NCI-H2196 treated with DMSO at 0.1 percent for 48 hours (cell line): ENCODE measurements around the gene CYFIP2.
A peak's percentile ranks its signal among the peaks of the same experiment; 100 is the strongest.
"Not testable (repeated sequence)": the region's sequence is repeated elsewhere in the genome, so short reads cannot be mapped to it uniquely, and the experiment has no call there.

Experiments
- DNase-seq: peaks from one replicate; lab custom pipeline; 2025; ENCODE audit not compliant: unreplicated experiment; lab: John Stamatoyannopoulos, UW

Gene CYFIP2

DNA sequence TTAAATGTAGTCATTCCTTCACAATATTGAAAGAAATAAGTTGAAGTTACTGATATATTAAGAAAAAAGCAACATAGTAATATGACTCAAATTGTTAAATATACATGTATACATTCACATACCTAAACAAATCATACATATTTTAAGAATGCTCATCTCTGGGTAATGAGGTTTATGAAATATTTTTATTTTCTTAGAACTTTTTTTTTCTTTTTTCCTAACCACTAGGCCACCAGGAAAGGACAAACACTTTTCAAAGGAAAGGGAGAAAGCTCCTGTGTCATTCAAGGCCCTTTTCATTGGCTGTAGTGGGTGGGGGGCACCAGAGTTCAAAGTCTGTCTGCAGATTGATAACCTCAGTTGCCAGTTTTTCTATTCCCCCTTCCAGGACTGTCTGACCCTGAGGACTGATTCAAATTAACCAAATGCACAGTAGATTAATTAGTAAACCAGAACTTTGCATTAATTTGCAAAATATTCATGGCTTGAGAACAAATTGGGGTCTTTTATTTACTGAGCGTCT lies 121.2 kb downstream of the CYFIP2 start:
- no peak for DNase-seq

DNA sequence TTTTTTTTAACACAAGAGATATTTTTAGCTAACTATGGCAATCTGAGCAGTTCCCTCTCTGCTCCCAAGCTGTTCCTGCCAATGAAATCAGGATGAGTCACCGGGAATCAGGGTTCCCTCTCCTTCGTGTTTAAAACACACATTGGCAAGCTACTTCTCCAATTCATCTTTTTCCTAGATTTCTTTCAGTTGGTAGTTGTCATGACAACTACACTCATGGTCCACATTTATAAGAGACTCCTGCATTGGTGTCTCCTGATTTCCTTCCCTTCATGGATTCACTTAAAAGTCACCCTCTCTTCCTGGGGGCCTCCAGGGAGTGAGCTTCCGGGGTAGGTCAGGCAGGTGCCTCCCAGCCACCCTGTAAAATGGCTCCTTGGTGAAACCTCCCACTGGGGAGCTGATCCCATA lies 121.8 kb downstream of the CYFIP2 start:
- no peak for DNase-seq

DNA sequence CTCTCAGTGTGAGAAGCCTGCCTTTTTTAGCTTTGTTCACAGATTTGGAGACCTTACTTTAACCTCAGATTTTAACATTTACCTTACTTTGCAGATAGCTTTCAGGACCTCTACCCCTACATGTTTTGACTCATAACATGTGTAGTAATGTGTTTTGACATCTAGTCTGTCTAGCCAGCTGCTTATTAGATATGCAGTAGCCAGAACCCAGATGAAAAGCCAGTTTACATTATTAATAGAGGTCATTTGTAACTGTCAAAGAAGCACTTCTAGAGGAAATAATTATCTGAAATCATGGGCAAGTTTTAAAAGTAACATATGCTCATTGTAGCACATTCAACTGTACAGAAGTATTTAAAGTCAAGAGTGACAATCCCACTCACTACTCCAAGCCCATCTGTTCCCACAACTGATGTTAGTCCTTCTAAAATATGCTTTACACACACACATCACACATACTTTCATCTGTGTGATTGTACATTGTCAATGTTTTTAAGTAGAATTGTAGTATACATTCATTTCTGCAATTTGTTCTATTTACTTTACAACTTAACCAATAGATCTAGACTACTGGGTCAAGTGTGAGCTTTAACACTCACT lies 122.3 kb downstream of the CYFIP2 start:
- DNase-seq, result no peak

DNA sequence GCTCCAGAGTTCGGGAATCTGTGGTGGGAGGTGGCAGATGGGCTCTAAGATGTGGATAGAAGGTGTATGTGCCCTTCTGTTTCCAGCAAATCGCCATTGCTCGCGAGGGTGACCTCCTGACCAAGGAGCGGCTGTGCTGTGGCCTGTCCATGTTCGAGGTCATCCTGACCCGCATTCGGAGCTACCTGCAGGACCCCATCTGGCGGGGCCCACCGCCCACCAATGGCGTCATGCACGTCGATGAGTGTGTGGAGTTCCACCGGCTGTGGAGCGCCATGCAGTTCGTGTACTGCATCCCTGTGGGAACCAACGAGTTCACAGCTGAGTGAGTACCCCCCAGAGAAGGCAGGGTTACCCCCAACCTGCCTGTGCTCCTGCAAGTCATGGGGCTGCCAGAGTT lies 123.2 kb downstream of the CYFIP2 start:
- DNase-seq, result no peak

DNA sequence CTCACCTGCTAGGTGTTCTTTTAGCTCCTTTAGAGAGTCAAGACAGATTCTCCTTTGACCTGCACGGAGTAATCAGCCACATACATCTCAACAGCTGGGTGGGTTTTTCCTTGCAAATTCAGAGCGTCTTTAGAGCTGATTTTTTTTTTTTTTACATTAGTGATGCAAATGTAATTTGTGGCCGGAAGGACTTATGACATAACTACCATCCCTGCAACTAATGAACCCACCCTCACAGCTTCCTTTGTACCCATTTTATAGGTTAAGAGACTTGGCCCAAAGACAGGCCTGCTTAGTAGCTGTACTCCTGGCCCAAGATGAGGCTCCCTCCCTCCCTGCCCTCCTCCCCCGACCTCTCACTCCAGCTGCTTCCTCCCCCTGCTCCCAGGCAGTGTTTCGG lies 124.2 kb downstream of the CYFIP2 start:
- DNase-seq, result no peak

DNA sequence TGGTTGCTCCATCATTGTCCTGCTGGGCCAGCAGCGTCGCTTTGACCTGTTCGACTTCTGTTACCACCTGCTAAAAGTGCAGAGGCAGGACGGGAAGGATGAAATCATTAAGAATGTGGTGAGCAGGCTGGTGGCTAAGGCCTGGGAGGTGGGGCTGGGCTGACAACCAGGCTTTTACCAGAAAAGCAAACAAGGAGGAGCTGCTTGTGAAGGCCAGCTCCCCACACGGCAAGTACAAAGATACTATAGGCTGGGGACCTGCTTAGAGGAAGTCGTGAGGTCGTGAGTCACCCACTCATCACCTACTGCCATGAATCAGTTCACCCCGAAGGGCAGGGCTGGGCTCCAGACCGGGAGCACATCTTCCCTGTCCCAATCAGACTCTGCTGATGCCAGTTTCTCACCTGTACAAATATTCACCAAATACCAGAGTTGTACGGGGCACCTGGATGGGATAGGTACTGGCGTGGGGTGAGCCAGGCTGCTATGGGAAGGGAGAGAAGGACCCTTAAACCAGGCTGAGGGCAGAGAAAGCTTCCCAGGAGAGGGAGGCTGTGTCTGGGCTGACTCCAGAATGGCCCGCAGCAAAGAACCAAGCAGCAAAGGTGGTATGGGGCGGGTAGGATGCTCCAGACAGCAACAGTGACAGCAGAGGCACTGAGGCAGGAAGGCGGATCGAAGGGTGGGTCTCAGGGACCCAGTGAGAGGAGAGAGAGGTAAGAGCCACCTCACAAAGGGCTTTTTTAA lies 124.8 kb downstream of the CYFIP2 start:
- no peak for DNase-seq

DNA sequence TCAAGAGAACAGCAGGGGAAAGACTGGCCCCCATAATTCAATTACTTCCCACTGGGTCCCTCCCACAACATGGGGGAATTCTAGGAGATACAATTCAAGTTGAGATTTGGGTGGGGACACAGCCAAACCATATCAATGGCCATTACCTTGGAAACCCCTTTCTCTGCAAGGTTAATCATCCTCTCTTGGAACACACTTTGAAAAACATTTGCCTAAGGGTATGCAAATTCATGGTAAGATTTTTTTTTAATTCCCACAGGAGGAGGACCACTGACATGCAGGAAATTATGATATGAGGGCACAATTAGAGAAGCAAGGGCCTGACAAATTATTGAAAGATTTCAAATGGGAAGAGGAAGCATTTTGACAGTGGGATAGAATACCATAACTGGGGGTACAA lies 132.4 kb downstream of the CYFIP2 start:
- no peak for DNase-seq

DNA sequence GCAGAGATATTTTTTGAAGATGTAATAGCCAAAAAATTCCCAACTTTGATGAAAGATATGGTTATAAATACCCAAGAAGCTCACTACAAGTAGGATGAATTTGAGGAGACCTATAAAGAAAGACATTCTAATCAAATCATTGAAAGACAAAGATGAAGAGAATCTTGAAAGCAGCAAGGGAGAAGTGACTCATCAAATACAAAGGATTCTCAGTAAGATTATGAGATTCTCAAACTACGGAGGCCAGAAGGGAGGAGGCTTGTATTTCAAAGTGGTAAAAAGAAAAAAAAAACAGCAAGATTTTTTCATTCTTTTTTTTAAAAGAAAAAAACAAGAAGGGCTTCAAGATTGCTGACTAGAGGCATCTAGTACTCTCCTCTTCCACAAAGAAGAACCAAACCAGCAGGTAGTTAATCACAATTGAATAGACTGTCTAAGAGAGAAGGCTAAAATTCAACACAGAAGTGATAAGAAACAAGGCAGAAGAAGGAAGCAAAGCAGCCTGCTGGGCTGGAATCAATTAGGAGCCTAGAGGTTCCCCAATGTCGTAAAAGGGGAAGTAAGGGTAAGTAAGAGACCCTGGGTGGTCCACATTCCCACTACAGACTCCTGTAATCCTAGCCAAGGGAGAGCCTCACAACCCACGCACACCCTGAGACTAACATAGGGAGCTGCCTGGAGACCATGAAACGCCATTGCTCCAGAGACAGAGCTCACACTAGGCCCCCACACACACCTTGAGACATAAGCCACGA lies 135.0 kb downstream of the CYFIP2 start:
- no peak for DNase-seq

DNA sequence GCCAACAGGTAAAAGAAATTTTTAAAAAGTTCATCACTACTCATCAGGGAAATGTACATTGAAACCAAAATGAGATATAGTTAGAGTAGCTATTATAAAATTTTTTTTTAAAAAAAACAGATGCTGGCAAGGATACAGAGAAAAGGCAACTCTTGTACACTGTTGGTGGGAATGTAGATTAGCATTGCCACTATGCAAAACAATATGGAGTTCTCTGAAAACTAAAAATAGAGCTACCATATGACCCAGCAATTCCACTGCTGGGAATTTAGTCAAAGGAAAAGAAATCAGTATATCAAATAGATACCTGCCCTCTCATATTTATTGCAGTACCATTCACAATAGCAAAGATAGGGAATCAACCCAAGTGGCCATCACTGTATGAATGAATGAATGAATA lies 149.9 kb downstream of the CYFIP2 start:
- no peak for DNase-seq

DNA sequence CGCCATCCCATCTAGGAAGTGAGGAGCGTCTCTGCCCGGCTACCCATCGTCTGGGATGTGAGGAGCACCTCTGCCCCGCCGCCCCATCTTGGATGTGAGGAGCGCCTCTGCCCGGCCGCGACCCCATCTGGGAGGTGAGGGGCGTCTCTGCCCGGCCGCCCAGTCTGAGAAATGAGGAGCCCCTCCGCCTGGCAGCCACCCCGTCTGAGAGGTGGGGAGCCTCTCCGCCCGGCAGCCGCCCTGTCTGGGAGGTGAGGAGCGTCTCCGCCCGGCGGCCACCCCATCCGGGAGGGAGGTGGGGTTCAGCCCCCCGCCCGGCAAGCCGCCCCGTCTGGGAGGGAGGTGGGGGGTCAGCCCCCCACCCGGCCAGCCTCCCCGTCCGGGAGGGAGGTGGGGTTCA lies 153.6 kb downstream of the CYFIP2 start:
- not testable (repeated sequence) for DNase-seq

DNA sequence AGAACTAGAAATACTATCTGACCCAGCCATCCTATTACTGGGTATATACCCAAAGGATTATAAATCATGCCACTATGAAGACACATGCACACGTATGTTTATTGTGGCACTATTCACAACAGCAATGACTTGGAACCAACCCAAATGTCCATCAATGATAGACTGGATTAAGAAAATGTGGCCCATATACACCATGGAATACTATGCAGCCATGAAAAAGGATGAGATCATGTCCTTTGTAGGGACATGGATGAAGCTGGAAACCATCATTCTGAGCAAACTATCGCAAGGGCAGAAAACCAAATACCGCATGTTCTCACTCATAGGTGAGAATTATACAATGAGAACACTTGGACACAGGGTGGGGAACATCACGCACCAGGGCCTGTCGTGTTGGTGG lies 164.0 kb downstream of the CYFIP2 start:
- DNase-seq, result not testable (repeated sequence)

DNA sequence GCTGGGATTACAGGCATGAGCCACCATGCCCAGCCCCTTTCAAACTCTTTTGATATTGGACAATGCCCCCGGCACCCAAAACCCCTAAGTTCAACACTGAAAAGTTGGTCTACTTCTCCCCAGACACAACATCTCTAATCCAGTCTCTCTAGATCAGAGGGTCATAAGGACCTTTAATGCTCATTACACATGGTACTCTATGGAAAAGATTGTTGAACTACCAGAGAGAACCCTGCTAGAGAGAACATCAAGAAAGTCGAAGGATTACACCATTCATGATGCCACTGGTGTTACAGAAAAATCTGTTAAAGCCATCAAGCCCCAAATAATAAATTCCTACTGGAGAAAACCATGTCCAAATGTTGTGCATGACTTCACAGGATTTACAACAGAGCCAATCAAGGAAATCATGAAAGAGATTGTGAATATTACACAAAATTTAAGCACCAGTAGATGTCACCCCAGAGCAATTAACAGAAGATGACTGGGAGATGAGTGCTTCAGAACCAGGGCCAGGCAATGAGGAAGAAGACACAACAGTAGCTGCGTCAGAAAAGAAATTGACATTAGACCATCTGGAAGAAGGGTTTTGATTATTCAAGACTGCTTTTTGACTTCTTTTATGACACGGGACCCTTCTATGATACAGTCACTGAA lies 165.7 kb downstream of the CYFIP2 start:
- DNase-seq, result peak; percentile 20

DNA sequence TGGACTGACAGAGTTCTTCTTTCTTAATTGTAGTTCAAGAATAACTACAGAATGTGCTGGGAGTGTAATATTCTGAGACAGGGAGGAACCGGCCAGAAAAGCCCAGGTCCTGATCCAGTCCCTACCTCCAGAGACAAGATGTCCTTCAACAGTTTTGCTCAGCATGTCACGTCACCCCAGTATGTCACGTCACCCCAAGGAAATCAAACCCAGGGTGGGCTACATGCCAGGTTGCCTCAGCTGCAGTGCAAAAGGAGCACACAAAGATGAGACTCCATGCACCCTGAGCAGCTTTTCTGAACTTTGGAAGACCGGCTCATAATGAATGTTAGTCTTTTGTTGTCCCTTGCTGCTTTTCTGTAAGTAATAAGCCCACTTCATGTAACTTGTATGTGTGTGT lies 168.2 kb downstream of the CYFIP2 start:
- no peak for DNase-seq

DNA sequence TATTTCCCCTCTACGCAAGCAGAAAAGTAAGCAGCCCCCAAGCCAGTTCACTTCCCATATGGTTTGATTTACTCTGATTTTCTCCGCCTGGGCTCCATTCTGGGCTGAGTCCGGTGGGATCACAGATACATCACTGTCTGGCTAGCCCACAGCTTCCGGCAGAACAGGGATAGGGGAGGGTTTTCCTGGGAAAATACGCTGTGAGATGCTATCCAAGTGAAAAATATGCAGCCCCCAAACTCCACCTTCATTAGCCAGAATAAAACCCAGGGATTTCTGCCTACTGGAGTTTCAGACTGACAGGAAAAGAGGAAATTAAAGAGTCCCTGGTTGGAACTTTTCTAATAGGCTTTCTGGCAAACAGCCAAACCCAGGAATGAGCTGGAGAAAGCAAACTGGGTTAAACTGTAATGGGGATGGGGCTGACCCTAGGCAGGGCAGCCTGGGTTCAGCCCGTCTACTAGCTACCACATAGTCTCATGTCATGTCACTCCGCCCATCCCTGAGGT lies 177.2 kb downstream of the CYFIP2 start:
- no peak for DNase-seq

DNA sequence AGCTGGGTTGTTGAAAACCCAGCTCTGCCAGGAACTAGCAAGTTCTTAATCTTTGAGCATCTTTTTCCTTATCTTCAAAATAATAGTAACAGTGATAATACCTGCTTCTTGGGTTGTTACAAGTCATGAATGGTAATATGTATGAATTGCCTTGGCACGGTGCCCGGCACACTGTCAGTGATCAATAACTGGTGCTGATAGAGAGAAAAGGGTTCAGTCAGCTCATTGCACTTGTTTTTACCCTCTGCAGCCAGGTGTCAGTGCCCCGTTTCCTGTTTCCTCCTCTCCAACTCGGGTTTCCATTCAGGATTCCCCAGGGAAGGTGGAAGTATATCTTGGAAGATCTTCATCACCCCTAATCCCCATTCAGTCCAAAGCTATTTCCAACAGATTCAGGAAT lies 178.3 kb downstream of the CYFIP2 start:
- no peak for DNase-seq
